Hematopoietic multipotent progenitor cell treated with erythropoietin and hydrocortisone succinate and interleukin-3 and kit ligand, for 8 days (in vitro differentiated cells): ENCODE results near the gene GALNT1.

Experiments used
- DNase-seq: peaks from one replicate; pipeline ENCODE4 v3.0.0-alpha.2; 2015

Gene GALNT1

DNA sequence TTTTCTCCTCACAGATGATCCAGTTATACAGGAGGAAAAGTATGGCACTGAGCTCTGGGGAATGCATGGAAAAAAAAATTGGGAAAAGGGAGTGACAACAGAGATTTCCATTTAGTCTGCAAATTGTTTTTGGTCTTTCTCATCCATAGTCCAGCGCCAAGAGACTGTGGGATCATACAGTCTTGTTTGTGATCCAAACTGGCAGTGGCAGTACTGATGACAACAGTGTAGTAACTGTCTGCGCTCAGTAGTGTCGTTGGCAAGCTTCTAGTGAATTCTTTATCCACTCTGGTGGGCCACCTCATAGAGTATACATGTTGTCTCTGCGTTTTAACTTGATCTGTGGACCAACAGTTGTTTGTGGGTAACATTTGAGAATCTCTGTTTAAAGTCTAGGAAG lies 37.9 kb downstream of the GALNT1 start:
- DNase-seq: no peak

GRCh38 chr18:35619941-35620340 lies 38.4 kb downstream of the GALNT1 start:
- DNase-seq: peak; percentile 29

DNA sequence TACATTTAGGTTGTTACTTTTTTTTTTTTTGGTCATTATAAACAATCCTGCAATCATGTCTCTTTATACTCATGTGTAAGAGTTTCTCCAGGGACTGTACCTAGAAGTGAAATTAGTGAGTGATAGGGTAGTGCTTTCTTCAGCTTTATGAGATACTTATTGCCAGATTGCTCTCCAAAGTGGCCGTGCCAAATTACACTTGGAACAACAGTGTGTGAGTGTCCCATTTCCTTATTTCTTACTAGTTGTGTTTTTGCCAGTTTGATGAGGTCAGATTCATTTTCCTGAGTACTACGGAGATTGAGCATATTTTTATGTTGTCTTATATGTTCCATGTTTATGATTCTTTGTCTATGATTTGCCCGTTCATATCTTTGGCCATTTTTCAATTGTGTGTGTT lies 39.2 kb downstream of the GALNT1 start:
- DNase-seq: no peak

DNA sequence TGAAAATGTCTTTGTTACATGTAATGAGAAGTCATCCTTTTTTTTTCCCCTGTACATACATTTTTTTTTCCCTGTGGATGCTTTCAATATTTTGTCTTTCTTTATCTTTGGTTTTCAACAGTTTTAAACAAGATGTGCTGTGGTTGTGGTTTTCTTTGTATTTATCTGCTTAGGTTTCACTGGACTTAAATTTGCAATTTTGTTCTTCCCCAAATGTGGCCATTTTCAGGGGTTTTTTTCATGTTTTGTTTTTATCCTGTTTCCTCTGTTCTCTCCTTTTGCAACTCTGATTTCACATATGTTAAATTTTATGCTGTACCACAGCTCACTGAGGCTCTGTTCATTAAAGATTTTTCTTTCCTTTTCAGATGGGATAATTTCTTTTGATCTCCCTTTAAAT lies 41.7 kb downstream of the GALNT1 start:
- no peak for DNase-seq

GRCh38 chr18:35624146-35624545 lies 42.6 kb downstream of the GALNT1 start:
- no peak for DNase-seq

- no peak for DNase-seq
Observed at GRCh38 chr18:35625232-35625631, 43.7 kb downstream of the GALNT1 start.

DNA sequence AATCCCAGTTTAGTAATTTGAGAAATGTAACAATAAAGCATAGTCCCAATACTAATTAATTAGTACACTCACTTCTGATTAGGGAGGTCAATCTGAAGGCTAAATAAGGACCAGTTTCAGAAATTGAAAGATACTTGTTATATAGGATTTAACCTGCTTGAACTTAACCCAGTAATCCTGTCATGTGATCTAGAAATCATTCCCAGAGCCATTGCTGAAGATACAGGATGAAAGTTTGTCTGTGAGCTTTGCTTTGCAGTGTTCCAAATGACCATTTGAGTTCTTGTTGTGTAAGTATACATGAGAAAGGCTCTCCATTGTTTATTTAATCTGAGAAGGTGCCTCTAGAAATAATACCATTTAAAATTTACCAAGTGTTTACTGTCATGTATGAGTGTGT lies 52.2 kb downstream of the GALNT1 start:
- no peak for DNase-seq

DNA sequence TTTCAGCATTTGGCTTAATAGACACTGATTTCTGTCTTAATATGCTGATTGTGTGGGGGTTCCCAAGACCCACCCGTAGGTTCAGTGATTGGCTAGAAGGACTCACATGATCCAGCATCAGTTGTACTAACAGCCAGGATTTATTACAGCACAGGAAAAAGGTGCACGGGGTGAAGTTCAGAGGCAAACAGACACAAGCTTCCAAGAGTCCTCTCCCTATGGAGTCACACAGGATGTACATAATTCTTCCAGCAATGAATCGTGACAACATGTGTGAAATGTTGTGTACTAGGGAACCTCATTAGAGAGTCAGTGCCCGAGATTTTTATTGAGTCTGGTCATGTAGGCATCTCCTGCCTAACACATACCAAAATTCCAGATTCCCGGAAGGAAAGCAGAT lies 52.8 kb downstream of the GALNT1 start:
- DNase-seq: no peak

DNA sequence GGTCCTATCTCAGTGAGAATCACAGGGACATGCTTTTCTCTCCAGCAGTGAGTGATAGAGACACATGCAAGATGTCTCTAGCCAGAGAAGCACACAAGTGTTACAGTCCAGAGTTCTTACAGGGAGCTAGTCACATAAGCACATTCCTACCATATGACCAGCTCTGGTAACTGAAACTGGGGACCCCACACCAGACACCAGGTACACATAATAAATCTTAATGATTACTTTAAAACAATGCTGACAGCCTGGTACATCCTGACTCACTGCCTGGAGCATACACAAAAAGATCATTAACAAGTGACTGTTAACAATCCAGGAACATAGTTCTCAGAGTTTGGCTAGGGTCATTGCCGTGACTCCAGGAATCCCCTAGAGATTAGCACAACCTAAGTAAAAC lies 53.6 kb downstream of the GALNT1 start:
- no peak for DNase-seq

DNA sequence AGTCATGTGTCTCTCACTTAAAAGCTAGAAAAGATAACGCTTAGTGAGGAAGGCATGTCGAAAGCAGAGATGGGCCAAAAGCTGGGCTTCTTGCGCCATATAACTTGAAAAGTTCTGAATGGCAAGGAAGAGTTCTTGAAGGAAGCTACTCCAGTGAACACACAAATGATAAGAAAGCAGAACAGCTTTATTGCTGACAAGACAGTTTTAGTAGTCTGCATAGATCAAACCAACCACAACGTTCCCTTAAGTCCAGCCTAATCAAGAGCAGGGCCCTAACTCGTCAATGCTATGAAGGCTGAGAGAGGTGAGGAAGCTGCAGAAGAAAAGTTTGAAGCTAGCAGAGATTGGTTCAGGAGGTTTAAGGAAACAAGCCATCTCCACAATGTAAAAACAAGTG lies 55.7 kb downstream of the GALNT1 start:
- DNase-seq: no peak

- DNase-seq: no peak
Observed at GRCh38 chr18:35639296-35639695, 57.8 kb downstream of the GALNT1 start.

GRCh38 chr18:35641467-35641866 lies 59.9 kb downstream of the GALNT1 start:
- no peak for DNase-seq

DNA sequence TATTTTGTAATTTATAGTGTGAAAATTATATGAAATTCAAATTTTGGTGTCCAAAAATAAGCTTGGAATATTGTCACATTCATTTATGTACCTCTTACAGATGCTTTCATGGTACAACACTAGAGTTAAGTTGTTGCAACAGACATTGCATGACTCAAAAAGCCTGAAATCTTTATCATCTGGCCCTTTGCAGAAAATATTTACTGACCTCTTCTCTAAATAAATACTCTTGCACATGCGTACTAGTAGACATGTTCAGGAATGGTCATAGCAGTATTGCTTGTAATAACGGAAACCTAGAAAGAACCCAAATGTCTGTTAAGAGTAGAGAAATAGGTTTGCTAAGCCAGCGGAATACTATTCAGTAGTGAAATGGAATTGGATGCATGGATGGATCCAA lies 60.4 kb downstream of the GALNT1 start:
- DNase-seq: no peak

DNA sequence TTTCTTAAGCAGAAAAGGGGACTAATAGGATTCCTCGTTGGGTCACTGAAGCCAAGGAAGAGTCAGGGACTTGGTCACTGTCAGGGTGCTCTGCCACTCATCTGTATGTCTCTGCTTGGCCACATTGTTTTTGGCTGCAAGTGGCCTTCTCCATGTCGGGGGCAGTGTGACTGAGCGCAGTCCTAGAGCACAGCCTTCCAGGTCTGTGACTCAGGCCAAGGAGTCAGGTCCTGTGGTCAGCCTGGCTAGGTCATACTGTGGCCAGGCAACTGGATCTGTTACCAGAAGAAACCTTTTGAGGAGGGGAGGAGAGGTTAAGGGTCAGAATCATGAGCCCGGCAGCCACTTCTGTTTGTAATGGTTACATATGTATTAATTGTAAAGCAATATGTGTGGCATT lies 61.3 kb downstream of the GALNT1 start:
- DNase-seq: no peak

DNA sequence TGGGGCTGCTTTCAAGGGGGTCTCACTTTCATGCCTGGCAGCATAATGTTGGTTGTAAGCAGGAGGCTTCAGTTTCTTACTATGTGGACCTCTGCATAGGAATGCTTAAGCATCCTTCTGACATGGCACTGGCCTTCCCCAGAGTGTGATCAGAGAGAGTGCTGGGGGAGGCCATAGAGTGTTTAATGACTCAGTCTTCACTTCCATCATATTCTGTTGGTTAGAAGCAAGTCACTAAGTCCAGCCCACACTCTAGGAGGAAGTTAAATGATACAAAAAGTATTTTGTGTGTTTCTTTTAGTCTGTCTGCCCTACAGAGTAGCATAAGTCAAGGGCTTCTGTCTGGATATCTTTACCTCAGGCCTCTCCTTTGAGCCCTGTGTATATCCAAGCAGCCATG lies 64.9 kb downstream of the GALNT1 start:
- DNase-seq: no peak

DNA sequence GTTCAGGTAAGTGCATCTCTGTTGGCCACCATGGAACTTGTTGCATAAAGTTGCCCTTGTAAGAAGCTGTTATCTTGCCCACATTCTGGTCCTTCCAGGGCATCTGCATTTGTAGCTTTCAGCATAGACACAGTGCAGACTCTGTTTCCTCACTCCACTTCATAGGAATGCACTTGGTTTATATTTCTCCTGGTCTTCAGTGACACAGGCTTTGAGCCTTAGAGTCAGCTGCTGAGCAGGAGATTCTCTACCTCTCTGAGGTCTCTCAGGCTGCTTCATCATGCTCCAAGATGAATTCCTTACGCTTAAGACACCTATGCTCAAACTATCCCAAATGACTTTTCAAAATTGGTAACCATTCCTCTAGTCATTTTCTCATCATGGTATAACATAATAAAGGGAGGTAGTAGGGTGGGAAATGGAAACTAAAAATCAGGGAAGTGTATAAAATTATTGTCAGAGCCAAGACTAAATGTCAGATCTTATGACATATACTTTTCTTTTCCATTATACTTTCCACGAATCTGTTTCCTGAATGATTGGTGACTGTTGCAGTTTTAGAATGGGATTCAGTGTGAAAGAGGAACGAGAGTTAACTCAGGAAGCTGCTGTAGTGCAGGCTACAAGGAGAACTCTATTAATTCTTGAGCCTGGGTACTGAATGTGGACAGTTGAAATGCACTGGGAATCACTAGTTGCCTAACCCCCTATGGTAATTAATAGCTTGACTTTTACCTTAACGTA lies 72.0 kb downstream of the GALNT1 start:
- no peak for DNase-seq

GRCh38 chr18:35658112-35658511 lies 76.6 kb downstream of the GALNT1 start:
- DNase-seq: no peak

GRCh38 chr18:35661483-35662146 lies 80.1 kb downstream of the GALNT1 start:
- peak; percentile 13 for DNase-seq

DNA sequence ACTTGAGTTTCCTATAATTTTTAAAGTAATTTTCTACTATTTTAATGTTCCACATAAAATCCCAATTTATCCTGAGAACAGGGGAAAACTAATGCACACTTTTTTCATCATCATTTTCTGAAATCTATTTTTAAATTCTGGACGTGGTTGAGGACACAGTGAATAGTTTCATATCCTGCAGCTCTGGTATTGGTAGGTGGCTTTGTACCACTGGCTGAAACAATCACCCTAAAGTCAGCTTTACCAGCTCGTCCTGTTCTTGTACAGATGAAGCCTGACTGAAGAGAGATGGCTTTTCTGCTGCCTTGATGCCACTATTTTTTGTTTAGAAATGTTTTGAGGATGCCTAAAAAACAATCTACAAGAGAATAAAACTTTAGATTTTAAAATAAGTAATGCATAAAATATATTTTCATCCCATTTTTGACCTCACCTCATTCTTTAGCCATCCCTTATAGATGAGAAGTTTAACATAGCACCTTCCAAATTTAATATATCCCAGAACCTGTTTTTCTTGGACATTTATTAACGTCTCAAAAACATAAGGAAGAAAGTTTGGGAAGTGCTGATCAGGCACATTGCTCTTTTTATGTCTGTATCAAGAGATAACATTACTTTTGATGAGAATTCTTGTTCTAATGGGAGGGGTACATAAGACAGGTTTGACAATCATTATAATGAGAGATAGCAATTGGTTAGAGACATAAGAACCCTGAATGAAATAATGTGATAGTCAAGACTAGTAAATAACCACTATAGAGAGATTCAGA lies 80.9 kb downstream of the GALNT1 start:
- DNase-seq: no peak

DNA sequence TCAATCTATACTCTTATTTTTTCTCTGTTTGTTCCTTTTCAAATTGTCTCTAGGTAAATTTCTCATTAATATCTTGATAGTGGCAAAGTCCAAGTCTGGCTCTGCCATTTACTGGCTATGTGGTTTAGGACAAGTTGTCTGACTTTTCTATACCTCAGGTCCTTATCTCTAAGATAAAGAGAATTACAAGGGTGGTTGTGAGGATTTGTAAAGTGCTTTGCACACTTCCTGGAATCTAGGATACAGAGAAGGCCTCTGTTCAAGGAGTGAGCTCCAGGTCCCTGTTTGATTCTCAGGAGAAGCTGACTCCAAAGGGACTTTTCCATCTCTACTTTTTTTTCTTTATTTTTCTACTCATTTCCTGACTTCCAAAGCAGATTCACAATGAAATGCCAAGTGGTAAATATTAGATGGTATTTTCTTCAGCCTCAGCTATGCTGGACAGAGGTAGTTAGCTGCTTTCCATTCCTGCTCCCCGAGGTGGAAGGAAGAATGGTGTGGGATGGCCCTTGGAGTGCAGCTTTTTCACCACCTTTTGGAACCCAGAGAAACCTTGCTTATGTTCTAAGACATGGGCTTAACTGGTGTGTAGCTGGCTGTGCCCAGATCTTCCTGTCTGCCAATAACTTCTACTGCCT lies 90.5 kb downstream of the GALNT1 start:
- DNase-seq: peak; percentile 14

DNA sequence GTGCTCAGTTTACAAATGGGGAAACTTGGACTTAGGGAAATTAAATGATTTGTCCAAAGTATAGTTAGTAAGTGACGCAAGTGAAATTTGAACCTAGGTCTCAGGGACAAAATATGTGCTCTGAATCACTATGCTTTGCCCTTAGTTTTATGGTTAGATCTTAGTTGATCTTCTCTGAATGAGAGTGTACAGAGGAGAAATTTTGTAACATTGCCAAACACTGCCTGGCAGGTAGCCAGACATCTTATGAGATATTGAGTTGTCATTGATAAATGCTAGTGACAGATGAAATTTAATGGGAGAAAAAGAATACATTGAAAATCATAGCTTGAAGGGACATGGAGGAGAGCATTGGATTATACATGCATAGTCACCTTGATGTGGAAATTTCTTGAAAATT lies 91.4 kb downstream of the GALNT1 start:
- peak; percentile 63 for DNase-seq

- no peak for DNase-seq
Observed at GRCh38 chr18:35673682-35674081, 92.1 kb downstream of the GALNT1 start.

DNA sequence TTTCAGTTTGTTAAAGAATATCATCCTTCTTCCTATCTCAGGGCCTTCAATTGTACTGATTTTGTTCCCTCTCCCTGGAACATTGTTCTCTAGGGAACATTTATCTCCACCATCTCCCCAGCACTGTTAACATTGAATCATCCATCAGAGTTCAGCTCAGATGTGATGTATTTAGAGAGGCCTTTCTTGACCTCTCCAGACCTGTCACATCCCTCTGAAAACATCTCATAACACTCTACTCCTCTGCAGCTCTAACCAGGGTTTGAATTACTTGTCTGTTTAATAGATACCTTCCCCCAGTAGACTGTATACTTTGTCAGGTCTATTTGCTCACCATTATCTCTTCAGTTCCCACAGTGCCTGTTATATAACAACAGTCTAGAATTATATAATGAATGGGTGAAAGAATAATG lies 98.6 kb downstream of the GALNT1 start:
- no peak for DNase-seq
